Measurements from ENCODE around the gene LINC01488. TPM values are rescaled to one million over a fixed set of nuclear protein-coding genes. Genes with fewer than 3 reads are reported as not detected.

The LINC01488 gene
- total and polyA plus RNA-seq, 3 donors from 2014 or later = not detected

- Histone ChIP-seq H3K27me3 (no peaks in the 10 kb centered on the region), H3K4me1 (peaks cover 12% of the 10 kb centered on the region), H3K36me3 (ENCODE audit: low read depth, missing control alignments) (no peaks in the 10 kb centered on the region), H3K9me3 (no peaks in the 10 kb centered on the region), H3K27ac (no peak overlapping the region), H3K4me3 (no peak overlapping the region)
- 87 to 91% methylated on average over 14 to 27 of the region's 27 CpGs for WGBS, 2 donors
- DNase-seq = no peak
- TF ChIP-seq CTCF (IDR thresholded peaks at IDR 0.05) (no peak), POLR2A (IDR thresholded peaks at IDR 0.05) (no peak)
- intact Hi-C loops (cut with DNase I; ENCODE audit: low total_unique reads) = no loop called here
Observed at GRCh38 chr11:69492201-69492991, 10.9 kb downstream of the LINC01488 start.

- no peaks in the 10 kb centered on the region for H3K9me3 ChIP-seq
- peaks cover 14% of the 10 kb centered on the region for H3K4me1 ChIP-seq
- no peak for DNase-seq
- no peak overlapping the region for H3K27ac ChIP-seq
- intact Hi-C loops (cut with DNase I; ENCODE audit: low total_unique reads) = no loop called here
- H3K27me3 ChIP-seq = no peaks in the 10 kb centered on the region
- no peaks in the 10 kb centered on the region for H3K36me3 ChIP-seq (ENCODE audit: low read depth, missing control alignments)
- TF ChIP-seq CTCF (IDR thresholded peaks at IDR 0.05) (no peak), POLR2A (IDR thresholded peaks at IDR 0.05) (no peak)
- H3K4me3 ChIP-seq = no peak overlapping the region
- 86 to 88% methylated on average over 27 of the region's 27 CpGs for WGBS, 2 donors
Observed at GRCh38 chr11:69493931-69494821, 12.7 kb downstream of the LINC01488 start.

GRCh38 chr11:69494851-69495250, 13.4 kb downstream of the LINC01488 start:
- Histone ChIP-seq H3K27ac (no peak overlapping the region), H3K36me3 (ENCODE audit: low read depth, missing control alignments) (no peaks in the 10 kb centered on the region), H3K27me3 (no peaks in the 10 kb centered on the region), H3K9me3 (no peaks in the 10 kb centered on the region), H3K4me3 (no peak overlapping the region), H3K4me1 (peaks cover 14% of the 10 kb centered on the region)
- no peak for DNase-seq
- TF ChIP-seq POLR2A (IDR thresholded peaks at IDR 0.05) = no peak
- TF ChIP-seq CTCF (IDR thresholded peaks at IDR 0.05) = no peak
- WGBS, 2 donors = 94 to 98% methylated on average over 5 to 7 of the region's 7 CpGs
- intact Hi-C loops (cut with DNase I; ENCODE audit: low total_unique reads) = no loop called here

GRCh38 chr11:69495441-69496201, 14.2 kb downstream of the LINC01488 start:
- no peak for TF ChIP-seq POLR2A (IDR thresholded peaks at IDR 0.05)
- no peak for TF ChIP-seq CTCF (IDR thresholded peaks at IDR 0.05)
- WGBS, 2 donors = 95 to 96% methylated on average over 8 to 12 of the region's 12 CpGs
- no peak overlapping the region for H3K4me3 ChIP-seq
- H3K27me3 ChIP-seq = no peaks in the 10 kb centered on the region
- no peaks in the 10 kb centered on the region for H3K36me3 ChIP-seq (ENCODE audit: low read depth, missing control alignments)
- intact Hi-C loops (cut with DNase I; ENCODE audit: low total_unique reads) = no loop called here
- no peak overlapping the region for H3K27ac ChIP-seq
- H3K4me1 ChIP-seq = peaks cover 14% of the 10 kb centered on the region
- no peaks in the 10 kb centered on the region for H3K9me3 ChIP-seq
- no peak for DNase-seq
